Mucosa of descending colon (tissue), 3 donors: ENCODE measurements around the gene MINAR2. TPM values are rescaled to one million over a fixed set of nuclear protein-coding genes. Genes with fewer than 3 reads are reported as not detected.

Experiments
- ATAC-seq: fragments of 200-7000 bp; cut with Tn5 transposase; one replicate; pipeline ENCODE4 v1.9.1; 2020; ENCODE audit warnings: mild to moderate bottlenecking, moderate library complexity
- DNase-seq, 3 donors: peaks; one replicate each; pipeline ENCODE4 v3.0.0-alpha.2; 2020
- H3K36me3 ChIP-seq: fragments of 200-600 bp; one replicate; pipeline ENCODE4 v1.8.0; 2021; ENCODE audit warnings: low read depth, mild to moderate bottlenecking
- H3K4me1 ChIP-seq: fragments of 200-600 bp; one replicate; pipeline ENCODE4 v1.8.0; 2021; ENCODE audit warnings: low read depth, mild to moderate bottlenecking
- H3K4me3 ChIP-seq: fragments of 200-600 bp; one replicate; pipeline ENCODE4 v1.8.0; 2021; ENCODE audit warnings: mild to moderate bottlenecking
- H3K9me3 ChIP-seq: fragments of 200-600 bp; one replicate; pipeline ENCODE4 v1.8.0; 2021; ENCODE audit warnings: mild to moderate bottlenecking
- intact Hi-C, 2 donors: fragments of 100-400 bp; cut with DNase I in 1 of 2; cut with micrococcal nuclease in 1 of 2; formaldehyde crosslinking; loops; one replicate each; pipeline versions ENCODE4 v1.11.0 to v1.11.1; 2022; cut with DNase I, micrococcal nuclease
- long read RNA-seq, 2 donors: library from polyadenylated mRNA; unstranded; transcript quantifications; one replicate each; pipeline ENCODE4 v2.0.0, GENCODE V29; 2019 to 2021
- total RNA-seq, 3 donors: library from RNA; stranded (reverse); fragmentation: NEBNext Ultra II Directional in 2 of 3; extraction: Animal tissue kit (Norgen Biotek cat#: 25700) in 2 of 3; gene quantifications; one replicate each; pipeline versions ENCODE4 v1.2.1 to v1.2.4, GENCODE V29; 2021 to 2023
- TF ChIP-seq, protein P1 (sequence below): fragments of 200-600 bp; IDR thresholded peaks from one replicate; pipeline ENCODE4 v1.8.0; 2022; ENCODE audit warnings: antibody characterized with exemption, mild to moderate bottlenecking
- donor health status: DM: no; HTN: no; CAD: no; lungs with moderate emphysema.
- donor health status: DM: no; HTN: no; CAD: no.
- donor health status: DM: no; HTN: yes; CAD: no.

The MINAR2 gene, protein sequence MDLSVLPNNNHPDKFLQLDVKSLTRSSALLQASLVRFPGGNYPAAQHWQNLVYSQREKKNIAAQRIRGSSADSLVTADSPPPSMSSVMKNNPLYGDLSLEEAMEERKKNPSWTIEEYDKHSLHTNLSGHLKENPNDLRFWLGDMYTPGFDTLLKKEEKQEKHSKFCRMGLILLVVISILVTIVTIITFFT
- total RNA-seq = not detected
- long read RNA-seq, donor 1 = 0 reads
- long read RNA-seq, donor 2 = 0 reads

DNA sequence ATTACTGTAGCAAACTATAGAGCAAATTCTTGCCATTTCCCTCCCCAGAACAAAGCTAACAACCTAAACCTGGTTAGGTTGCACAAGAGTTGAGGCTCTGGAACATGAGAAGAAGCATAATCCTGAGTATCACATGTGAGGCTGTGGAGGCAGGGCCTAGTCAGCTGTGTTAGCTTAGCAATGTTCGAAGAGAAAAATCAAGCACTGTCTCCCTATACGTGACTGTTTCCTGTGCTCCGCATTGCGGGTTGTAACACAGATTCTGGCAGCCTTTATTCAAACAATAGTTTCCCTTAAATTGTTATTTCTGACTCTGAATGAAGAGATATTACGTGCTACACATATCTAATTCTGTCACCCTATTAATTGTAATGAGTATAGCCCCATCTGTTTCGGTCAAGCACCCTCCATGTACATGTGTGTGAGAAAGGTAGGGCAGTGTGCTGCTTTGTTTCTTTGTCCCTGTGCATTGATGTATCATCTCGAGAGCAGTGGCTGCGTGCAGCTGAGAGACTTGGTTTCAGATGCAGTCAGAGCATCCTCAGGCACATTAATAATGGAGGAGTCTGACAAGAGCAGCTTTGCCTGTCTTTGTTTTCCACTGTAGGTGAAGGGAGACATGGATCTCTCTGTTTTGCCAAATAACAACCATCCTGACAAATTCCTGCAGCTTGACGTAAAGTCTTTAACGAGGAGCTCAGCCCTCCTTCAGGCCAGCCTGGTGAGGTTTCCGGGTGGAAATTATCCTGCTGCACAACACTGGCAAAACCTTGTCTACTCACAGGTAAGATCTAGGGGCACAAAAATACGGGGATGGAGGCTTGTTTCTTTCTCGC is at the start of gene MINAR2:
TSS of gene MINAR2 (plus strand) at position 523 of the 836 bp plus-strand sequence. CDS start at position 620, 97 bp downstream.
- no peak within 1 kb of the TSS for H3K4me3 ChIP-seq
- H3K36me3 ChIP-seq = no peaks in the 10 kb centered on the region
- ATAC-seq (no peak), DNase-seq (no peak)
- no peaks in the 10 kb centered on the region for H3K9me3 ChIP-seq
- intact Hi-C loops = no loop called here
- TF ChIP-seq, protein P1, sequence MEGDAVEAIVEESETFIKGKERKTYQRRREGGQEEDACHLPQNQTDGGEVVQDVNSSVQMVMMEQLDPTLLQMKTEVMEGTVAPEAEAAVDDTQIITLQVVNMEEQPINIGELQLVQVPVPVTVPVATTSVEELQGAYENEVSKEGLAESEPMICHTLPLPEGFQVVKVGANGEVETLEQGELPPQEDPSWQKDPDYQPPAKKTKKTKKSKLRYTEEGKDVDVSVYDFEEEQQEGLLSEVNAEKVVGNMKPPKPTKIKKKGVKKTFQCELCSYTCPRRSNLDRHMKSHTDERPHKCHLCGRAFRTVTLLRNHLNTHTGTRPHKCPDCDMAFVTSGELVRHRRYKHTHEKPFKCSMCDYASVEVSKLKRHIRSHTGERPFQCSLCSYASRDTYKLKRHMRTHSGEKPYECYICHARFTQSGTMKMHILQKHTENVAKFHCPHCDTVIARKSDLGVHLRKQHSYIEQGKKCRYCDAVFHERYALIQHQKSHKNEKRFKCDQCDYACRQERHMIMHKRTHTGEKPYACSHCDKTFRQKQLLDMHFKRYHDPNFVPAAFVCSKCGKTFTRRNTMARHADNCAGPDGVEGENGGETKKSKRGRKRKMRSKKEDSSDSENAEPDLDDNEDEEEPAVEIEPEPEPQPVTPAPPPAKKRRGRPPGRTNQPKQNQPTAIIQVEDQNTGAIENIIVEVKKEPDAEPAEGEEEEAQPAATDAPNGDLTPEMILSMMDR = no peak
- no peaks in the 10 kb centered on the region for H3K4me1 ChIP-seq

DNA sequence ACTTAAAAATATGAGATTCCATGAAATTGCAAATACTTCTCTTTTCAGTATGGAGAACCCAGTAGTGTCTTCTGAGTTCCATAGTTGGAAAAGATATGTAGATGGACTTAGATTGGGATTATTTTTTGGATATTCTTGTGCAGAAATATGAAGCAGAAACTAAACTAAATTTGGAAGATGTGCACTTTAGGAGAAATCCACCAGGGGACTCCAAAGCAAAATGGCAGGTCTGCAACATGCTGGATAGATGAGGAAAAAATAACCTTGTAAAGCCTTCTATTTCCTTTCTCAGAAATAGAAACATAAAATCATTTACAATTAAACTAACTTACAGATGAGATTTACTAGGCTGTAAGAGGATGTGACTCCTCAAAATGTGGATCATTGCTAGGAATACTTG is 49.2 kb upstream of the MINAR2 start:
- DNase-seq (no peak), ATAC-seq (no peak)
- Histone ChIP-seq H3K36me3 (no peaks in the 10 kb centered on the region), H3K4me3 (no peak overlapping the region), H3K4me1 (no peaks in the 10 kb centered on the region), H3K9me3 (no peaks in the 10 kb centered on the region)
- TF ChIP-seq, protein P1 = no peak
- intact Hi-C loops = no loop called here

DNA sequence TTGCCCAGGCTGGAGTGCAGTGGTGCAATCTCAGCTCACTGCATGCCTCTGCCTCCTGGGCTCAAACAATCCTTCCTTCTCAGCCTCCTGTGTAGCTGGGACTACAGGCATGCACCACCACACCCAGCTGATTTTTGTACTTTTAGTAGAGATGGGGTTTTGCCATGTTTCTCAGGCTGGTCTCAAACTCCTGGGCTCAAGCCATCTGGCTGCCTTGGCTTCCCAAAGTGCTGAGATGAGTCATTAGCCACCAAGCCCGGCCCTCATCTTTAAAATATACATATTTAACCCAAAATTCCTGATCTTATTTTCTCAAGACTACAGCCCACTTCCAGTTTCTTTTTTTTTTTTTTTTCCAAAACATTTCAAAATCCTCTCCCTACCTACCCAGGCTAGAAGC is 31.7 kb upstream of the MINAR2 start:
- H3K4me3 ChIP-seq = no peak overlapping the region
- no peak for ATAC-seq
- H3K36me3 ChIP-seq = no peaks in the 10 kb centered on the region

DNA sequence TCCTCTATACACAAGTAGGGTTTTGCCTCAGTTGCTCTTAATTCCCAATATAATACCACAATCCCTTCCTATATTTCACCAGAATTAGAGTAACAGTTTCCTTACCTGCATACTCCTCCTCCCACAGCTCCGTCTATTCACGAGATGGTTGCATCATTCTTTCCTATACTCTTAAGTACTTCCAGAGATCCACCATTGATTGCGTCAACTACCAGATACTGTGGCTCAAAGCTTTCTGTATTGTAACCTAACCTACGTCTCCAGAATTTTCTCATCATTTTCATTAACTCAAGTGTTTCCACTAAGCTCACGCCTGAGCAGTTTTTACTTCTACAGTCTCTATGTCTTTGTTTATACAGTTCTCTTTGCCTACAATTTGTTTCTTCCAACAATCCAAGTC is 31.2 kb upstream of the MINAR2 start:
- TF ChIP-seq, protein P1 = no peak
- Histone ChIP-seq H3K4me1 (no peaks in the 10 kb centered on the region), H3K36me3 (no peaks in the 10 kb centered on the region), H3K4me3 (no peak overlapping the region), H3K9me3 (no peaks in the 10 kb centered on the region)
- intact Hi-C loops = no loop called here
- ATAC-seq (no peak), DNase-seq (no peak)

More for the DNA sequence above, 31.7 kb upstream of the MINAR2 start:
- H3K9me3 ChIP-seq = no peaks in the 10 kb centered on the region
- TF ChIP-seq, protein P1 = no peak
- H3K4me1 ChIP-seq = no peaks in the 10 kb centered on the region
- DNase-seq = no peak
- intact Hi-C loops = no loop called here

DNA sequence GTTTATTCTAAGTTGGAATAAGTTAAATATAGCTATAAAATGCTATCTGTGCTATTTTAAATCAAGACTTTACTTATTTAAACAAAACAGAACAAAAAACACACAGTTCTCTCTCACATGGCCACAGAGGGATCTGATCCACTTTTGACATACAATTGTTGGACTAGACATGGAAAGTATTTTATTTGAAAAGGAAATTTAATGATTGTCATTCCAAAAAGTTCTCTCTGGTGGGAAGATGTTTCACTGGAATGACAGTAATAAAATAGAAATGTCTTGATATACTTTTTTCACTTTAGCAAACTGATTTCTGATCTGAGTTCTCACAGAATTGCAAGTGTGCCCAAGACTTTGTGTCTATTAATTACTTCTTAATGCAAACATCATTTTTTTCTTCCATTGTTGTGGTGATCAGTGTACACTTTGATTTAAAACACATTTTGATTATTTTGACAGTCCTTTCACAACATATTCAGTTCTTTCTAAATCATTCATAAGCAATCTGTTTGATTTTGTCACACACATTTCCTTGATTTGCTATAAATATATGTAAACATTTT is 30.1 kb upstream of the MINAR2 start:
- ATAC-seq = no peak
- H3K9me3 ChIP-seq = no peaks in the 10 kb centered on the region
- no peak for DNase-seq
- no peaks in the 10 kb centered on the region for H3K4me1 ChIP-seq
- TF ChIP-seq, protein P1 = no peak
- no peak overlapping the region for H3K4me3 ChIP-seq
- intact Hi-C loops = no loop called here
- H3K36me3 ChIP-seq = no peaks in the 10 kb centered on the region
